GM12864 (cell line): ENCODE results near the gene BCAS3.

ENCODE experiments used
- DNase-seq: peaks from one replicate; pipeline ENCODE4 v3.0.0-alpha.2; 2011; ENCODE audit warnings: low read depth
- H3K4me3 ChIP-seq: 2 replicates; pipeline ENCODE4 v1.5.1; 2011; ENCODE audit warnings: mild to moderate bottlenecking, low read depth, low read length, control low read depth
- CTCF ChIP-seq: IDR thresholded peaks from 2 replicates; pipeline ENCODE4 v1.5.1; 2011; ENCODE audit warnings: low read depth, mild to moderate bottlenecking, moderate library complexity, low read length, control low read depth, inconsistent platforms; ENCODE audit errors: missing control alignments

Gene BCAS3

DNA sequence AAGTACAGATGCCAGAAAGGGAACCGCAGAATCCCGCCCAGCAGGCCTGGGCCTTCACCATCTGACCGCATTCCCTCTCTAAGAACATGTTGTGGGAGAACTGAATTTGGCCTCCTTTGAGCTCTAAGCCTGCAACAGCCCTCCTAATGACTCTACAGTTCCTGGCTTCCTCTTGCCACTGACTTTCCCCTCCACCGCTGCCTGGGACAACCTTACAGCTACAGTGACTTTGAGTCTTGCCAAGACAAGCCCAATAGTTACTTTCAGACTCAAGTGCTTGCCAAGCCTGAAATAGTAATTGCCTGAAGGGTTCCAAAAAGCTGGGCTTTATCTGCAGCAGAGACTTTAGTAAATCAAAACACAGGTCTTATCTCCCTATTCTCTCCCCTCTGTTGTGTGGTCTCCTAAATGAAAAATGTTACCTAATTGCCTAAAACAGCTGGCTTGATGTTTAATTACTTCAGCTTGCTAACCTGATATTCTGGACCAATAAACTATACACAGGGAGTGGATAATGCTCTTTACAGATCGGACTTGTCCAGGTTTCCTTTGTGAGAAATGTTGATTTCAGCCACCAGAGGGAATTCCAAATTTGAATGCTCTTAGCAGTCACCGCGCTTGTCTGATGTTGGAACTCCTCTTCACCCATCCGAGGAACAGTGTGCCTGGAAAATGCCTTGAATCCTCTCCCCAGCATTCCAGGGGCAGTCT, 636.9 kb downstream of the BCAS3 start:
- H3K4me3 ChIP-seq: no peak overlapping the region
- TF ChIP-seq CTCF: no peak
- no peak for DNase-seq

DNA sequence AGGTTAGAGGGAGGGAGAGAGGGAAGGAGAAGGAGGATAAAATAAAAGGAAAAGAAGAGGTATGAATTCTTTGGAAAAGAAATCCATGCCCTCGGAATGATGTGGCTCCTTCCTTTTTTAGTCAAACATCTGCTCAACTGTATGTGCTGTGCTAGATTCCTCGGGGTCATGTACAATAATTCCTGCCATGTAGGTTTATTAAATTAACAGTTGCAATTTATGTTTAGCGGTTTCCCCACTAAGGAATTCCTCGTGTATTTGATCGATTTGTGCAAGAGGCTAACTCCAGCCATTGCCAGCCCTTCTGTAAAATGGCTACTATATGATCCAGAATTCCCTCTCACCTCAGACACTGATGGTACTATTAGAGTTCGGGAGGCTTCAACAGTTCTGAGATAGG, 639.0 kb downstream of the BCAS3 start:
- no peak for DNase-seq
- H3K4me3 ChIP-seq: no peak overlapping the region
- TF ChIP-seq CTCF: no peak

GRCh38 chr17:61317779-61318178, 640.1 kb downstream of the BCAS3 start:
- TF ChIP-seq CTCF: no peak
- no peak overlapping the region for H3K4me3 ChIP-seq
- DNase-seq: no peak

DNA sequence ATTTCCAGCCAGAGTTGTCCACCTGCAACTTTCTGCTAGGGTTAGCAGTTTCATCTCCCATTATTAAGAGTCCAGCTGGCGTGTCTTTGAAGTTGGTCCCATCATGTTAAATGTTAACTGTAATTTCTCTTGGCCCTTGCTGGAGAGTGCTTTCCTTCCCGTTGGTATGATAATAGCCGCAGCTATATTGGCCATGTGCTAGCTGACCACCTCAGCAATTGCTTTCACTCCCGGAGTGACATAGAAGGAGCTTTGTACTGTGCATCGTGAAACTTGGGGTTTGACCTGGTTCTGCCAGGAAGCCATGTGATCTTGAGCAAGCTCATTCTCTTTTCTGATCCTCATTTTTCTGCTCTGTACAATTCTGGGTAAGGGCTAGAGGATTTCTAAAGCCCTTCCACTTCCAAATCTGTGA, 641.0 kb downstream of the BCAS3 start:
- no peak for TF ChIP-seq CTCF
- no peak overlapping the region for H3K4me3 ChIP-seq
- DNase-seq: no peak

GRCh38 chr17:61321344-61321743, 643.7 kb downstream of the BCAS3 start:
- TF ChIP-seq CTCF: no peak
- DNase-seq: no peak
- H3K4me3 ChIP-seq: no peak overlapping the region

DNA sequence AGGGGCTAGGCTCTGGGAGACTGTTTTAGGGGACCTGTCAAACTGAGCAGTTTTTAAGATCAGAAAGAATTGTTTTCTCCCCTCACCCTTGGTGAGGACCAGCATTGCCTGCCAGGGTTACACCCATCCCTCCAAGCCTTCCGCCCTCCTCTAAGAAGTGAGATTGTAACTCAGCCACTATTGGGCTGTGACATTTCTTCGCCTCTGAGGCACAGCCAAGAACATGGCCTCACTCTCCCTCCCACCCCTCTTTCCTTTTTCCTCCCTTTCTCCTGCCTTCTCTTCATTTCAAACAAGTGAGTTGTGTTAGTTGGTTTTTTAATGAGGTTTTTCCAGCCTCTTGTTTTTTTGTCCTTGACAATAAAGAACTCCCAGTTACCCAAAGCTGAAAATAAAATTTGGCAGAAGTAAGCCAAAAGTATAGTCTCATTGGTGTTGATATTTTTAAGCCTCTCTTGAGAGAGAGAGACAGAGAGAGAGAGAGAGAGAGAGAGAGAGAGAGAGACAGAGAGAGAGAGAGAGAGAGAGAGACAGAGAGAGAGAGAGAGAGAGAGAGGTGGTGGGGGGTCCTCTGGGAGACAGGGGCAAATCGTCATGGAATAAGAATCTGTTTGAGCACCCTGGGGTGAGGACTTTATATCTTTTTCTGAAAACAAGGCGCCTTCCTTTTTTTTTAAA, 644.8 kb downstream of the BCAS3 start:
- no peak overlapping the region for H3K4me3 ChIP-seq
- DNase-seq: no peak
- no peak for TF ChIP-seq CTCF
